B cell (primary cell): ENCODE data around the gene SURF6.

Experiments used
- CTCF ChIP-seq: fragments of 200-600 bp; IDR thresholded peaks from one replicate; pipeline ENCODE4 v1.8.0; 2022; ENCODE audit warnings: antibody characterized with exemption, mild to moderate bottlenecking
- EZH2 ChIP-seq: IDR thresholded peaks from 2 replicates; pipeline ENCODE4 v1.6.1; 2012; ENCODE audit warnings: borderline replicate concordance, low read depth, mild to moderate bottlenecking, moderate library complexity, low read length; ENCODE audit not compliant: insufficient read depth, poor library complexity, severe bottlenecking

- no peak for TF ChIP-seq CTCF
- TF ChIP-seq EZH2: no peak
Observed at GRCh38 chr9:133384736-133385321, 48.8 kb upstream of the SURF6 start.
